Loucy (cell line): Measurements from ENCODE around the gene TMEM132E.

Source experiments
- EZH2phosphoT487 ChIP-seq: fragments of 200-600 bp; IDR thresholded peaks from 2 replicates; pipeline ENCODE4 v1.6.1; 2018; ENCODE audit warnings: antibody characterized with exemption, mild to moderate bottlenecking, moderate library complexity, borderline replicate concordance
- TF ChIP-seq, protein P1 (sequence below): fragments of 200-600 bp; sonication (generic); conservative IDR thresholded peaks from 2 replicates; pipeline ENCODE4 v1.5.1; 2014; ENCODE audit warnings: mild to moderate bottlenecking, antibody characterized with exemption, low read length

DNA sequence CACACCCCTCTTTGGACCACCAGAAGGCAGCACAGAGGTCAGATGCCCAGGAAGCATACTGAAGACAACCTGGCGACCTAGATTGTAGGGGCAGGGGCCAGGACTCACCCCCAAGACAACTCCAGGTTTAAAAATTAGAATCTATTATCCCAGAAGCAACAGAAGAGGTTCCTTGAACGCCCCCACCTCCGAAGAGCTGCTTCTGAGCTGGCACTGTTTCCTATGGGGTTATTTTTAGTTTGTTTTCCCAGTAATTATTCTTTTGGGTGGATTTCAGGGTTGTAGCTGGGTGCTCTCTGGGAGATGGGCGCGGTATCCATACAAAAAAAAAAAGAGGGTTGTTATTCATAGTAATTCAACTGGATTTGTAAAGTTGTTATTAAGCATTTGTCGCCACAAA, 10.4 kb upstream of the TMEM132E start:
- TF ChIP-seq, protein P1, sequence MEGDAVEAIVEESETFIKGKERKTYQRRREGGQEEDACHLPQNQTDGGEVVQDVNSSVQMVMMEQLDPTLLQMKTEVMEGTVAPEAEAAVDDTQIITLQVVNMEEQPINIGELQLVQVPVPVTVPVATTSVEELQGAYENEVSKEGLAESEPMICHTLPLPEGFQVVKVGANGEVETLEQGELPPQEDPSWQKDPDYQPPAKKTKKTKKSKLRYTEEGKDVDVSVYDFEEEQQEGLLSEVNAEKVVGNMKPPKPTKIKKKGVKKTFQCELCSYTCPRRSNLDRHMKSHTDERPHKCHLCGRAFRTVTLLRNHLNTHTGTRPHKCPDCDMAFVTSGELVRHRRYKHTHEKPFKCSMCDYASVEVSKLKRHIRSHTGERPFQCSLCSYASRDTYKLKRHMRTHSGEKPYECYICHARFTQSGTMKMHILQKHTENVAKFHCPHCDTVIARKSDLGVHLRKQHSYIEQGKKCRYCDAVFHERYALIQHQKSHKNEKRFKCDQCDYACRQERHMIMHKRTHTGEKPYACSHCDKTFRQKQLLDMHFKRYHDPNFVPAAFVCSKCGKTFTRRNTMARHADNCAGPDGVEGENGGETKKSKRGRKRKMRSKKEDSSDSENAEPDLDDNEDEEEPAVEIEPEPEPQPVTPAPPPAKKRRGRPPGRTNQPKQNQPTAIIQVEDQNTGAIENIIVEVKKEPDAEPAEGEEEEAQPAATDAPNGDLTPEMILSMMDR = no peak
- TF ChIP-seq EZH2phosphoT487 = no peak
